ENCODE measurements around the gene GRIK2. TPM values are rescaled to one million over a fixed set of nuclear protein-coding genes. Genes with fewer than 3 reads are reported as not detected.

The GRIK2 gene
- total RNA-seq, 6 experiments from 2014 or later = 25.0 to 33.3 (median 28.3) TPM

DNA sequence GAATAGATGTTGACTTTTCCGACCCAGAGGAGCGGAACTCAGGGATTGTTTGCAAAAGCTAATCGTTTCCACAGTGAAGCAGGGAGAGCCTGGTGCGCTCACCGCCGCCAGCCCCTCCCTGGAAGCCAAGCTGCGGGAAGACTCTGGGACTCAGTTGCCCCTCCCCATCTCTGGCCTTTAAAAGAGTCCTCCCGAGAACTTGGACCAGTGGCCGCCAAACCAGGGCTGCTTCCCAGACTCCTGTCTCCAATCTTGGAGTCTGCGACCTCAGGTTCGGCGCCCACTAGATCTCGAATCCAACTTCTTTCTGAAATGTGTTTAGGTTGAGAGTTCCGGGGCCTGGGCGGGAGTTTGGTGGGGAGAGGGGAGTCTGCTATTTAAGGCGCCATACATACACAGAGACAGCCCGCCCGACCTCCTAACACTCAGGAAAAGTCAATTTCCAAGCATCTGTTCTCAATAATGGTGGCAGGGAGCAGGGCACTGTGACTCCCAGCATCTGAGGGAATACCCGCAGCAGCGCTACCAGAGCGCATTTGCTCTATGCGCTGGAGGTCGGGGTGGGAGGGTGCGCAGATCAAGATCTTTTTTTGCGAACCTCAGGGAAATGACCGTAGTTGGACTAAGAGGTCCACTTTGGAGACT, 800 bp upstream of the GRIK2 start:
- Mint-ChIP-seq H3K4me3 (peak overlapping the region; percentile 95), H3K27ac (peak overlapping the region; percentile 91), H3K4me1 (ENCODE audit: low read depth) (peaks cover 53% of the 10 kb centered on the region), H3K9me3 (no peaks in the 10 kb centered on the region), H3K36me3 (ENCODE audit: low read depth) (no peaks in the 10 kb centered on the region), H3K27me3 (ENCODE audit: insufficient read depth) (no peaks in the 10 kb centered on the region)
- DNase-seq = no peak
- TF ChIP-seq CTCF (IDR thresholded peaks at IDR 0.05) = no peak

GRCh38 chr6:101393829-101394251, 332 bp downstream of the GRIK2 start:
- peaks cover 53% of the 10 kb centered on the region for H3K4me1 Mint-ChIP-seq (ENCODE audit: low read depth)
- no peaks in the 10 kb centered on the region for H3K27me3 Mint-ChIP-seq (ENCODE audit: insufficient read depth)
- H3K9me3 Mint-ChIP-seq = no peaks in the 10 kb centered on the region
- peak overlapping the region; percentile 91 for H3K27ac Mint-ChIP-seq
- no peak for TF ChIP-seq CTCF (IDR thresholded peaks at IDR 0.05)
- peak; percentile 76 for DNase-seq
- peak overlapping the region; percentile 95 for H3K4me3 Mint-ChIP-seq
- peaks cover 6% of the 10 kb centered on the region for H3K36me3 Mint-ChIP-seq (ENCODE audit: low read depth)

GRCh38 chr6:101394936-101395335, 1.4 kb downstream of the GRIK2 start:
- no peaks in the 10 kb centered on the region for H3K27me3 Mint-ChIP-seq (ENCODE audit: insufficient read depth)
- H3K36me3 Mint-ChIP-seq (ENCODE audit: low read depth) = peaks cover 17% of the 10 kb centered on the region
- DNase-seq = peak; percentile 32
- peak overlapping the region; percentile 95 for H3K4me3 Mint-ChIP-seq
- no peaks in the 10 kb centered on the region for H3K9me3 Mint-ChIP-seq
- peaks cover 53% of the 10 kb centered on the region for H3K4me1 Mint-ChIP-seq (ENCODE audit: low read depth)
- peak overlapping the region; percentile 91; the same call in 1 of the 2 replicates for H3K27ac Mint-ChIP-seq
- TF ChIP-seq CTCF (IDR thresholded peaks at IDR 0.05) = no peak

DNA sequence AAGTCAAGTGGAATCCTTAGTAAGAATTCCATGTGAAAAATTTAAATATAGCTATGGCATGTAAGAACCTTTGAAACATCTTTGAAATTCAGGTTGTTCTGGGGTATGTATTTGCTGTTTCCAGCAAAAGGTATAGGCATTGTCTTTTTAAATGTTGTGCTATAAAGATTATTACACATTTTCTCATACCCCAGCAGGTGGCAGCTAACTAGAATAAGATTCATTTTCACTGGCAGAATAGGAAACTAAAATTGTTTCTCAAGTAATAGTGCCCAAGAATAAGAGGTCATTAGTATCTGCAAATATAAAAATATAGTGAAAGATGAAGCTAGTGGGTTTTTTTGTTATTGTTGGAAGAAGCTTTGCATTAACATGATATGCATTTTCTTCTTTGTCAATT, 1.8 kb downstream of the GRIK2 start:
- H3K36me3 Mint-ChIP-seq (ENCODE audit: low read depth) = peaks cover 21% of the 10 kb centered on the region
- 0 out of 2 replicates have a peak overlapping the region, but pooled peaks have one; percentile 24 for H3K27ac Mint-ChIP-seq
- H3K4me3 Mint-ChIP-seq = peak overlapping the region; percentile 95
- no peaks in the 10 kb centered on the region for H3K9me3 Mint-ChIP-seq
- H3K4me1 Mint-ChIP-seq (ENCODE audit: low read depth) = peaks cover 53% of the 10 kb centered on the region
- DNase-seq = peak; percentile 28
- no peaks in the 10 kb centered on the region for H3K27me3 Mint-ChIP-seq (ENCODE audit: insufficient read depth)
- TF ChIP-seq CTCF (IDR thresholded peaks at IDR 0.05) = peak; percentile 73

- DNase-seq = peak; percentile 40
- Mint-ChIP-seq H3K27ac (no peak overlapping the region), H3K36me3 (ENCODE audit: low read depth) (peaks cover 31% of the 10 kb centered on the region), H3K4me3 (peak overlapping the region; percentile 30; the same call in 1 of the 2 replicates), H3K4me1 (ENCODE audit: low read depth) (peaks cover 45% of the 10 kb centered on the region), H3K27me3 (ENCODE audit: insufficient read depth) (0 out of 2 replicates have a peak, but pooled peaks cover 1% of the 10 kb centered on the region), H3K9me3 (no peaks in the 10 kb centered on the region)
- no peak for TF ChIP-seq CTCF (IDR thresholded peaks at IDR 0.05)
Observed at GRCh38 chr6:101396548-101397173, 3.2 kb downstream of the GRIK2 start.
